IPS-NIHi7 (cell line): ENCODE measurements around the gene MOCS3.
"Not testable (repeated sequence)": the region's sequence is repeated elsewhere in the genome, so short reads cannot be mapped to it uniquely, and the experiment has no call there.

Source experiments
- DNase-seq: peaks from one replicate; pipeline ENCODE4 v3.0.0; 2012; ENCODE audit warnings: mixed read lengths; ENCODE audit errors: extremely low spot score

MOCS3 gene

GRCh38 chr20:50932016-50932485 is 26.6 kb upstream of the MOCS3 start:
- DNase-seq, result no peak

GRCh38 chr20:50932691-50933280 is 25.8 kb upstream of the MOCS3 start:
- no peak for DNase-seq

GRCh38 chr20:50933589-50933988 is 25.0 kb upstream of the MOCS3 start:
- no peak for DNase-seq

GRCh38 chr20:50943069-50943468 is 15.5 kb upstream of the MOCS3 start:
- DNase-seq, result no peak

- DNase-seq, result no peak
Observed at GRCh38 chr20:50948132-50948785, 10.4 kb upstream of the MOCS3 start.

GRCh38 chr20:50953196-50953595 is 5.4 kb upstream of the MOCS3 start:
- DNase-seq, result no peak

GRCh38 chr20:50953821-50954220 is 4.8 kb upstream of the MOCS3 start:
- no peak for DNase-seq

- no peak for DNase-seq
Observed at GRCh38 chr20:50957276-50957675, 1.3 kb upstream of the MOCS3 start.

- peak; percentile 85 for DNase-seq
Observed at GRCh38 chr20:50957798-50958614, 612 bp upstream of the MOCS3 start, which contains the start of gene DPM1. Gene DPM1 (minus strand): TSS chr20:50958532. CDS start chr20:50958523, 9 bp downstream.

- no peak for DNase-seq
Observed at GRCh38 chr20:50959543-50960126, 1.0 kb downstream of the MOCS3 start.

- DNase-seq, result no peak
Observed at GRCh38 chr20:50967586-50967985, 9.0 kb downstream of the MOCS3 start.

GRCh38 chr20:50968289-50968688 is 9.7 kb downstream of the MOCS3 start:
- no peak for DNase-seq

GRCh38 chr20:50969435-50969834 is 10.8 kb downstream of the MOCS3 start:
- no peak for DNase-seq

- no peak for DNase-seq
Observed at GRCh38 chr20:50969912-50970311, 11.3 kb downstream of the MOCS3 start.

- no peak for DNase-seq
Observed at GRCh38 chr20:50975701-50976330, 17.2 kb downstream of the MOCS3 start.

- DNase-seq, result no peak
Observed at GRCh38 chr20:50977066-50978021, 18.7 kb downstream of the MOCS3 start.

- not testable (repeated sequence) for DNase-seq
Observed at GRCh38 chr20:50978533-50978932, 19.9 kb downstream of the MOCS3 start.

GRCh38 chr20:50980071-50980681 is 21.6 kb downstream of the MOCS3 start:
- DNase-seq, result no peak

GRCh38 chr20:50980851-50981713 is 22.5 kb downstream of the MOCS3 start:
- peak; percentile 83 for DNase-seq
